K562 (cell line): ENCODE measurements around the gene CD74. TPM values are rescaled to one million over a fixed set of nuclear protein-coding genes. Genes with fewer than 3 reads are reported as not detected.

ENCODE experiments used
- CBFA2T2 ChIP-seq: fragments of 450-650 bp; conservative IDR thresholded peaks from 2 replicates; pipeline ENCODE4 v1.6.1; 2017; ENCODE audit warnings: mild to moderate bottlenecking
- CHD1 ChIP-seq: fragments of 200-600 bp; sonication (generic); IDR thresholded peaks from one replicate; pipeline ENCODE4 v1.6.1; 2012; ENCODE audit warnings: mild to moderate bottlenecking, moderate library complexity, low read length, inconsistent platforms
- CREM ChIP-seq: IDR thresholded peaks from 2 replicates; pipeline ENCODE4 v1.6.1; 2014; ENCODE audit warnings: antibody characterized with exemption, low read depth
- CTBP1 ChIP-seq: fragments of 450-650 bp; IDR thresholded peaks from 2 replicates; pipeline ENCODE4 v1.6.1; 2016; ENCODE audit warnings: borderline replicate concordance
- HIVEP1 ChIP-seq: fragments of 250-450 bp; sonication (Bioruptor Pico); IDR thresholded peaks from 2 replicates; pipeline ENCODE4 v1.4.0; 2020; ENCODE audit warnings: mild to moderate bottlenecking
- KDM1A ChIP-seq, 2 experiments: fragments of 450-650 bp; IDR thresholded peaks; 2 replicates each; pipeline ENCODE4 v1.6.1; 2016; ENCODE audit warnings: mild to moderate bottlenecking in 2 of 2
- PURB ChIP-seq: sonication (generic); formaldehyde crosslinking; IDR thresholded peaks from 2 replicates; pipeline ENCODE4 v1.9.0; 2021; ENCODE audit warnings: low read depth, mild to moderate bottlenecking, missing genetic modification reagents
- RB1 ChIP-seq: fragments of 450-650 bp; IDR thresholded peaks from 2 replicates; pipeline ENCODE4 v1.6.1; 2017; ENCODE audit warnings: low read depth, mild to moderate bottlenecking
- RBFOX2 ChIP-seq: fragments of 200-400 bp; formaldehyde crosslinking; IDR thresholded peaks from 2 replicates; pipeline ENCODE4 v1.6.1; 2017; ENCODE audit warnings: low read depth, mild to moderate bottlenecking, low read length, moderate library complexity
- ZNF217 ChIP-seq: sonication (generic); formaldehyde crosslinking; IDR thresholded peaks from 2 replicates; pipeline ENCODE4 v1.8.0; 2022; ENCODE audit warnings: mild to moderate bottlenecking, missing genetic modification reagents
- ZNF395 ChIP-seq: fragments of 200-800 bp; sonication (Bioruptor generic); IDR thresholded peaks from 2 replicates; pipeline ENCODE4 v1.6.1; 2017; ENCODE audit warnings: missing genetic modification characterization, missing compliant biosample characterization
- ZNF512 ChIP-seq: IDR thresholded peaks from 2 replicates; pipeline ENCODE4 v1.6.1; 2016; ENCODE audit warnings: missing genetic modification characterization, missing compliant biosample characterization
- ZNF780A ChIP-seq: fragments of 250-450 bp; sonication (Bioruptor Pico); IDR thresholded peaks from 2 replicates; pipeline ENCODE4 v1.5.0; 2021; ENCODE audit warnings: mild to moderate bottlenecking
- polyA plus RNA-seq, 8 experiments: library from polyadenylated mRNA; depleted of rRNA in 4 of 8; stranded (reverse) in 5 of 8; unstranded in 3 of 8; fragments of >200 nt; fragmentation: Nextera tagmentation in 2 of 8; fragmentation: Illumina TruSeq in 1 of 8; extraction: Ambion mirVana in 2 of 8; extraction: Trizol in 1 of 8; gene quantifications; 2 replicates each; pipeline versions ENCODE4 v1.2.1 to v1.2.3, GENCODE V29; 2011 to 2014; ENCODE audit warnings: inconsistent platforms in 1 of 8, missing spikeins in 1 of 8
- total RNA-seq, 7 experiments: library from RNA; depleted of rRNA in 6 of 7; stranded (reverse); fragments of >200 nt in 6 of 7; fragmentation: Illumina TruSeq in 2 of 7; extraction: Trizol in 2 of 7; gene quantifications; 2 replicates each; pipeline versions ENCODE4 v1.2.1 to v1.2.3, GENCODE V29; 2011 to 2021; ENCODE audit warnings: low replicate concordance in 1 of 7
- TF ChIP-seq, protein P1 (sequence below): fragments of 450-650 bp; IDR thresholded peaks from 2 replicates; pipeline ENCODE4 v1.6.1; 2016; ENCODE audit warnings: mild to moderate bottlenecking, moderate library complexity

Gene CD74
- total and polyA plus RNA-seq, 9 of the 15 experiments (the other 6 are each of a cell fraction or from before 2014, with no cell fraction given), result 0.07 to 4.8 (median 0.32) TPM

DNA sequence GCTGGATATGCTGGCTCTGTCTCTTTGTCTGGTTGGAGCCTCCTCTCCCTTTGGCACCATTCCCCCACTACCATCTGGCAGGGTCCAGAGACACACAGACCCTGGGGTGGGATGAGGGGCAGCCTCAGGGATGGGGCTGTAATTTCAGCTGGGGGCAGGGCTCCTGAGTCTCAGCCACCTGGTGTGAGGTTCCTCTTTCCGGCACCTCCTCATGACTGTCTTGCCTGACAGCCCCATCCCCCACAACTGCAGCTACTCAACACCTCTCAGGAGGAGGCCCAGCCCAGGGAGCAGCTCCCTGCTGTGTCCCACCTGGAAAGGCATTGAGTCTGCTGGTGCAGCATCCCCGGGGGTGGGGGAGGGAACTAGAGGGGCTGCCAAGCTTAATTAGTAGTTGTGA is 48.5 kb upstream of the CD74 start (continued):
- TF ChIP-seq, protein P1, sequence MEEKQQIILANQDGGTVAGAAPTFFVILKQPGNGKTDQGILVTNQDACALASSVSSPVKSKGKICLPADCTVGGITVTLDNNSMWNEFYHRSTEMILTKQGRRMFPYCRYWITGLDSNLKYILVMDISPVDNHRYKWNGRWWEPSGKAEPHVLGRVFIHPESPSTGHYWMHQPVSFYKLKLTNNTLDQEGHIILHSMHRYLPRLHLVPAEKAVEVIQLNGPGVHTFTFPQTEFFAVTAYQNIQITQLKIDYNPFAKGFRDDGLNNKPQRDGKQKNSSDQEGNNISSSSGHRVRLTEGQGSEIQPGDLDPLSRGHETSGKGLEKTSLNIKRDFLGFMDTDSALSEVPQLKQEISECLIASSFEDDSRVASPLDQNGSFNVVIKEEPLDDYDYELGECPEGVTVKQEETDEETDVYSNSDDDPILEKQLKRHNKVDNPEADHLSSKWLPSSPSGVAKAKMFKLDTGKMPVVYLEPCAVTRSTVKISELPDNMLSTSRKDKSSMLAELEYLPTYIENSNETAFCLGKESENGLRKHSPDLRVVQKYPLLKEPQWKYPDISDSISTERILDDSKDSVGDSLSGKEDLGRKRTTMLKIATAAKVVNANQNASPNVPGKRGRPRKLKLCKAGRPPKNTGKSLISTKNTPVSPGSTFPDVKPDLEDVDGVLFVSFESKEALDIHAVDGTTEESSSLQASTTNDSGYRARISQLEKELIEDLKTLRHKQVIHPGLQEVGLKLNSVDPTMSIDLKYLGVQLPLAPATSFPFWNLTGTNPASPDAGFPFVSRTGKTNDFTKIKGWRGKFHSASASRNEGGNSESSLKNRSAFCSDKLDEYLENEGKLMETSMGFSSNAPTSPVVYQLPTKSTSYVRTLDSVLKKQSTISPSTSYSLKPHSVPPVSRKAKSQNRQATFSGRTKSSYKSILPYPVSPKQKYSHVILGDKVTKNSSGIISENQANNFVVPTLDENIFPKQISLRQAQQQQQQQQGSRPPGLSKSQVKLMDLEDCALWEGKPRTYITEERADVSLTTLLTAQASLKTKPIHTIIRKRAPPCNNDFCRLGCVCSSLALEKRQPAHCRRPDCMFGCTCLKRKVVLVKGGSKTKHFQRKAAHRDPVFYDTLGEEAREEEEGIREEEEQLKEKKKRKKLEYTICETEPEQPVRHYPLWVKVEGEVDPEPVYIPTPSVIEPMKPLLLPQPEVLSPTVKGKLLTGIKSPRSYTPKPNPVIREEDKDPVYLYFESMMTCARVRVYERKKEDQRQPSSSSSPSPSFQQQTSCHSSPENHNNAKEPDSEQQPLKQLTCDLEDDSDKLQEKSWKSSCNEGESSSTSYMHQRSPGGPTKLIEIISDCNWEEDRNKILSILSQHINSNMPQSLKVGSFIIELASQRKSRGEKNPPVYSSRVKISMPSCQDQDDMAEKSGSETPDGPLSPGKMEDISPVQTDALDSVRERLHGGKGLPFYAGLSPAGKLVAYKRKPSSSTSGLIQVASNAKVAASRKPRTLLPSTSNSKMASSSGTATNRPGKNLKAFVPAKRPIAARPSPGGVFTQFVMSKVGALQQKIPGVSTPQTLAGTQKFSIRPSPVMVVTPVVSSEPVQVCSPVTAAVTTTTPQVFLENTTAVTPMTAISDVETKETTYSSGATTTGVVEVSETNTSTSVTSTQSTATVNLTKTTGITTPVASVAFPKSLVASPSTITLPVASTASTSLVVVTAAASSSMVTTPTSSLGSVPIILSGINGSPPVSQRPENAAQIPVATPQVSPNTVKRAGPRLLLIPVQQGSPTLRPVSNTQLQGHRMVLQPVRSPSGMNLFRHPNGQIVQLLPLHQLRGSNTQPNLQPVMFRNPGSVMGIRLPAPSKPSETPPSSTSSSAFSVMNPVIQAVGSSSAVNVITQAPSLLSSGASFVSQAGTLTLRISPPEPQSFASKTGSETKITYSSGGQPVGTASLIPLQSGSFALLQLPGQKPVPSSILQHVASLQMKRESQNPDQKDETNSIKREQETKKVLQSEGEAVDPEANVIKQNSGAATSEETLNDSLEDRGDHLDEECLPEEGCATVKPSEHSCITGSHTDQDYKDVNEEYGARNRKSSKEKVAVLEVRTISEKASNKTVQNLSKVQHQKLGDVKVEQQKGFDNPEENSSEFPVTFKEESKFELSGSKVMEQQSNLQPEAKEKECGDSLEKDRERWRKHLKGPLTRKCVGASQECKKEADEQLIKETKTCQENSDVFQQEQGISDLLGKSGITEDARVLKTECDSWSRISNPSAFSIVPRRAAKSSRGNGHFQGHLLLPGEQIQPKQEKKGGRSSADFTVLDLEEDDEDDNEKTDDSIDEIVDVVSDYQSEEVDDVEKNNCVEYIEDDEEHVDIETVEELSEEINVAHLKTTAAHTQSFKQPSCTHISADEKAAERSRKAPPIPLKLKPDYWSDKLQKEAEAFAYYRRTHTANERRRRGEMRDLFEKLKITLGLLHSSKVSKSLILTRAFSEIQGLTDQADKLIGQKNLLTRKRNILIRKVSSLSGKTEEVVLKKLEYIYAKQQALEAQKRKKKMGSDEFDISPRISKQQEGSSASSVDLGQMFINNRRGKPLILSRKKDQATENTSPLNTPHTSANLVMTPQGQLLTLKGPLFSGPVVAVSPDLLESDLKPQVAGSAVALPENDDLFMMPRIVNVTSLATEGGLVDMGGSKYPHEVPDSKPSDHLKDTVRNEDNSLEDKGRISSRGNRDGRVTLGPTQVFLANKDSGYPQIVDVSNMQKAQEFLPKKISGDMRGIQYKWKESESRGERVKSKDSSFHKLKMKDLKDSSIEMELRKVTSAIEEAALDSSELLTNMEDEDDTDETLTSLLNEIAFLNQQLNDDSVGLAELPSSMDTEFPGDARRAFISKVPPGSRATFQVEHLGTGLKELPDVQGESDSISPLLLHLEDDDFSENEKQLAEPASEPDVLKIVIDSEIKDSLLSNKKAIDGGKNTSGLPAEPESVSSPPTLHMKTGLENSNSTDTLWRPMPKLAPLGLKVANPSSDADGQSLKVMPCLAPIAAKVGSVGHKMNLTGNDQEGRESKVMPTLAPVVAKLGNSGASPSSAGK, result no peak
- TF ChIP-seq RB1, result peak; percentile 39; the same call in 1 of the 2 replicates
- TF ChIP-seq ZNF780A (CRISPR knock-in tag), result no peak
- TF ChIP-seq CBFA2T2, result 0 out of 2 replicates have a peak, but pooled peaks have one; percentile 17
- peak; percentile 79 for TF ChIP-seq CTBP1
- TF ChIP-seq HIVEP1 (CRISPR knock-in tag), result no peak
- no peak for TF ChIP-seq KDM1A (IDR thresholded peaks at IDR 0.05)
- 0 out of 2 replicates have a peak, but pooled peaks have one; percentile 14 for TF ChIP-seq CREM
- no peak for TF ChIP-seq PURB
- no peak for TF ChIP-seq RBFOX2
- TF ChIP-seq ZNF512, result no peak
- no peak for TF ChIP-seq ZNF217 (CRISPR knock-in tag)
- TF ChIP-seq ZNF395, result no peak
- no peak for TF ChIP-seq CHD1
